ENCODE measurements around the gene TEX10.
A peak's percentile ranks its signal among the peaks of the same experiment; 100 is the strongest.
"Not testable (repeated sequence)": the region's sequence is repeated elsewhere in the genome, so short reads cannot be mapped to it uniquely, and the experiment has no call there.

The TEX10 gene

DNA sequence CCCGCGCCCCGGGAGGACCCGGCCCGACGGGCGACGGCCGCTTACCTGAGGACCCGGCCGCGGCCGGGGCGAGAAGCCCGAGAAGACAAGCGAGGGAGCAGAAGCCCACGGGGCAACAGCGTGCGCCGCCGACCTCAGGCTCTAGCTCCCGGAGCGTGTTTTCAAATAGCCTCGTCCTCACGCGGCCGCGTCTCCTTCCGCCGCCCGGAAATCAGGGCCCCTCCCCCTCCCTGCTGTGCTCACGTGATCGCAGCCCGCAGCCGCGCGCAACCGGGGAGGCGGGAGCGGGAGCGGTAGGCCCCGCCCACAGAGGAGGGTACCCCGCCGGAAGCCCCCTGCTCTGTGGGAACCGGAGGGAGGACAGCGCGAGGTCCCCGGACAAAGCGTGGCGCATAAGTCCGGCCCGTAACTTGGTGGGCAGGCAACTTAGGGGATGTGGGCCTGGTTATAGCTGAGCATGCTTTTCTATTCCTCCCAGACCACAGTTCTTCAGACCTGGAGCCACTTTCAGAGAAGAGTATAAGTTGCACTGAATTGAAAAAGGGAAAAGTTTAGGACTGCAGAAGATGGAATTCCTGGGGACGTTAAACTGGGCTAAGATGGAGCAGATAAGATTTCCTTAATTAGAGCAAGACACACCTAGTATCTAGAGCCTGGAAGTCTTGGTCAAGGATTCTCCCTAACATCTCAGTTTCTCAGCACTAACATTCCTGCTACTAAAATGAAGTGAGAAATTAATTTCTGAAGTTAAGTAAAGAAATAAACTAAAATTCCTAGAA, at the start of gene TEX10:
Gene TEX10 (minus strand): TSS at position 216 of the 779 bp plus-strand sequence. CDS start 3,579 bp downstream, outside the sequence.
- peak; percentile 83 for DNase-seq (ENCODE audit: low read depth)

DNA sequence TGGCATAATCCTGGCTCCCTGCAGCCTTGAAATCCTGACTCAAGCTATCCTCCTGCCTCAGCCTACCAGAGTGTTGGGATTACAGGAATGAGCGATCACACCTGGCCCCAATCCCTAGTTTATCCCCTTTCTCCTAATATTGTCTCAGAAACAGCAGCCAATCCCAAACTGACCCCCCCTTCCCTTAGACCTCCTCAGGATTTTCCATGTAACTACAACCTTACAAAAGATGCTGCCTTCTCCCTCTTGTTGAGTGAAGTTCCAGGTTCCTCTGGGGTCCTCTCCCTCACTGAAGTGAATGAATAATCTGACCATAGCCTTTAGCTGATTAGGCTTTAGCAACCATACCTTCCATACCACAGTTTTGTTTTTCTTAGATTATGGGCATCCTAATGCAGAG, 48.3 kb upstream of the TEX10 start:
- DNase-seq (ENCODE audit: low read depth) = no peak

DNA sequence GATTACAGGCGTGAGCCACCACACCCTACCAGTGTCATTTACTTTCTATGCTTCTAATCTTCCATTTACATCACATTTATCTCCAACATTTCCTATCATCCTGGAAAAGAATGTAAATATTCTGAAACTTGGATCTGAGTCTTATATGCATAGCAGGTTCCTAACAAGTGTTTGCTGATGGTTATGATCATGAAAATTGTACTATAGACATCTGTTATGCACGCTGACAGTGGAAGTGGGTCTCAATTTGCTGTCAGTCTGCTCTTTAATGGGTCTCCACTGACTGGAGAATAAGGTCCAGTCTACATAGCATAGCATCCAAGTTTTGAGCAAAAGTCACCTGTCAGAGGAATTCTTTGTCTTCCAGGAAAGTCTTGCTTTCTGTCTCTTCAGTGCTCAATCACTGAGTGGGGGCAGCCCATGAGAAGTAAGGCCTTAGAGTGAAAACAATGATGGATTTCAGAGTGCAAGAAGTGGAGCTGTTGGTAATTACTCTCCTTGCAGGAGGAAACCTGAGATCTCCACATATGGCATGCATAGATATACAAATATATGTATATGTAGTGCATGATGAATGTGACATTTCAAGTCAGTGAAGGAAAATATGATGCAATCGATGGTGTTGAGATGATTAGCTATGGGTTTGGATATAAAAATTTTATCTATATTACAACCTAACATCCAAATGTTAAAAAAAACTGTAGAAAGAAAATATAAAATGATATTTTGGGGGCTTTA, 45.0 kb upstream of the TEX10 start:
- no peak for DNase-seq (ENCODE audit: low read depth)

DNA sequence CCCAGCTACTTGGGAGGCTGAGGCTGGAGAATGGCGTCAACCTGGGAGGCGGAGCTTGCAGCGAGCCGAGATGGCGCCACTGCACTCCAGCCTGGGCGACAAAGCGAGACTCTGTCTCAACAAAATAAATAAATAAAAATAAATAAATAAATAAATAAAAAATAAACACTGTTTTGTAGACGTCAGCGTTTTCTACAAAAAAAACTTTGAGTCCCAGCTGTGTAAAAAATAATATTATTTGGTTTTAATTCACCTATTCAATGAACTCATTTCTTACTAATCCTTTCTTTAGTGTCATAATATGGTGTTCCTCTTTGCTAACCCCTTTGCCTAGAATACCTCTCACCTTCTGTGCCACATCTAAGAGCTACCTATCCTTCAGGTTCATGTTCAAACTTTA, 44.0 kb upstream of the TEX10 start:
- no peak for DNase-seq (ENCODE audit: low read depth)

DNA sequence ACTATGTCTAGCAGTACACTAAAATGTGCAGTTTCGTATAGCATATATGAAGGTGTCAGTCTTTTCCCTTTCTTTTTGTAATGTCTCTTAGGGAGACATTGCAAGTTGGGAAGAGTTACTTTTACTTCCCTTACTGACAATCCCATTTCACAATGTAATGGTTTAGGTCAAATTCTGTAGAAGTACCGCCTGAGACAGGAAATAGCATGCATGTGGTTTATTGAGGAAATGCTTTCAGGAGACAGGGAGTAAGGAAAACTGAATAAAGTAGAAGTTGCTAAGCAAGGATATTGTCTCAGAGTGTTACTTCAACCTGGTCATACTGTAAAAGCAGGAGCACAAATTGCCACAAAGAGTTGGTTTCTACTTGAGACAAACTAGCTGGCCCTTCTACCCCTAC, 42.1 kb upstream of the TEX10 start:
- DNase-seq (ENCODE audit: low read depth) = no peak

DNA sequence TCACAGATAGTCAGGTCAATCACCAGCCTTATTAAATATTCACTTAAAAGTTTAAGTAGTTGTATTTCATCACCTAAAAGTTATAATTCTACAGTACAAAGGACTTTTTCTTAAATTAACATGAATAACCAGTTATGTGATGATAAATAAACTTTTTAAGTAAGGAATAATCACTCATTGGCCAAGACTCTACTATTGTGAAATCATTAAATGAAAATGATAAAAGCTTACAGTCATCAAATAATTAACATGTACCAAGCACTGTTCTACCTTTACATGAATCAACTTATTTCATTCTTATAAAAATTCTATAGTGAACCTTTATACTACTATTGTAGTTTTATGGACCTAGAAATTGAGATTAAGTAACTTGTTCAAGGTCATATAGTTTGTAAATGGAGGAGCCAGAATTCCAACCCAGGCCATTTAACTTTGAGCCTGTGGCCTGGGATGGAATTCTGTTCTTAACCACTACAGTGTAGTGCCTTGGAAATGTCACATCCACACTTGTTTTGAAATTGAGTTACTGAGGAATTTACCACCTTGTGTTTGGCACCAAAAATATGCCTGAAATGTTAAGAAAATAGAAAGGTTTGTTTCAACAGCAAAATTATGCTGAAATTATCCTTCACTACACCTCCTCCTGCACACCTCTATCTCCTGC, 41.4 kb upstream of the TEX10 start:
- no peak for DNase-seq (ENCODE audit: low read depth)

DNA sequence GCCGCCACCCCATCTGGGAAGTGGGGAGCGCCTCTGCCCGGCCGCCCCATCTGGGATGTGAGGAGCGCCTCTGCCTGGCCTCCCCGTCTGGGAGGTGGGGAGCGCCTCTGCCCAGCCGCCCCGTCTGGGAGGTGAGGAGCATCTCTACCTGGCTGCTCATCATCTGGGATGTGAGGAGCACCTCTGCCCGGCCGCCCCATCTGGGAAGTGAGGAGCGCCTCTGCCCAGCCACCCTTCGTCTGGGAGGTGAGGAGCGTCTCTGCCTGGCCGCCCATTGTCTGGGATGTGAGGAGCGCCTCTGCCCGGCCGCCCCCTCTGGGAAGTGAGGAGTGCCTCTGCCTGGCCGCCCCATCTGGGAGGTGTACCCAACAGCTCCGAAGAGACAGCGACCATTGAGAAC, 40.2 kb upstream of the TEX10 start:
- not testable (repeated sequence) for DNase-seq (ENCODE audit: low read depth)

DNA sequence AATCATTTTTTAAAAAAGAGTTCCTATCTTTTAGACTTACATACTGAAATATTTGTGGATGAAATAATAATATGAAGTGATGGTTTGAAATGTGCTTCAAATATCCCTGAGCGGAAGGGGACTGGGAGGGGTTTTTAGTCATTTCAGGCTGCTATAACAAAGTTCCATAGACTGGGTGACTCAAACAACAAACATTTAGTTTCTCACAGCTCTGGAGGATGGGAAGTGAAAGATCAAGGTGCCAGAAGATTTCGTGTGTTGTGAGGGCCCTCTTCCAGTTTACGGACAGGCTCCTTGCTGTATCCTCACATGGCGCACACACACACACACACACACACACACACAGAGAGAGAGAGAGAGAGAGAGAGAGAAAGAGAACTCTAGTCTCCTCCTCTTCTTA, 27.1 kb upstream of the TEX10 start:
- DNase-seq (ENCODE audit: low read depth) = no peak

DNA sequence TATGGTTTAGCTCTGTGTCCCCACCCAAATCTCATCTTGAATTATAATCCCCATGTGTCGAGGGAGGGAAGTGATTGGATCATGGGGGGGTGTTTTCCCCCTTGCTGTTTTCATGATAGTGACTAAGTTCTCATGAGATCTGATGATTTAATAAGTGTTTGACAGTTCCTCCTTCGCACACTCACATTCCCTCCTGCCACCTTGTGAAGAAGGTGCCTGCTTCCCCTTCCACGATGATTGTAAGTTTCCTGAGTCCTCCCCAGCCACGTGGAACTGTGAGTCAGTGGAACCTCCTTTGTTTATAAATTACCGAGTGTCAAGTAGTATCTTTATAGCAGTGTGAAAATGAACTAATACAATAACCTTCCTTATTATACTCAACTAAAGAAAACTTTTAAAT, 24.3 kb upstream of the TEX10 start:
- no peak for DNase-seq (ENCODE audit: low read depth)

DNA sequence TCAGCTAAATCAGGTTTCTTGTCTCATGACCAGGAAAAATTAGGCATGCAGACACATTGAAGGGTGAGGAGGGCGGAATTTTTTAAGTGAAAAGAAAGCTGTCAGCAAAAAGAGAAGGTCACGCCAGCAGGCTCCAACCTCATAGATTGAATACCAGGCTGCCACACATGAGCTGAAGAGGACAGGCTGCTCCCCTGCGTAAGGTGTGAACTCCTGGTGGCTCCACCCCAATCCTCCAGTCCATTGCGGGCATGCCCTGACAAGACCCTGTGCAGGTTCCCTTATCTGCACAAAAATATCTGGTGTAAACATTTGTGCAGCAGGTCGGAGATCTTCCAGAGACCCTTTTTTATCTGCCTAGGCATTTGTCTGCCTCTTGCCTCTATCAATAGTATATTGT, 22.9 kb upstream of the TEX10 start:
- no peak for DNase-seq (ENCODE audit: low read depth)

DNA sequence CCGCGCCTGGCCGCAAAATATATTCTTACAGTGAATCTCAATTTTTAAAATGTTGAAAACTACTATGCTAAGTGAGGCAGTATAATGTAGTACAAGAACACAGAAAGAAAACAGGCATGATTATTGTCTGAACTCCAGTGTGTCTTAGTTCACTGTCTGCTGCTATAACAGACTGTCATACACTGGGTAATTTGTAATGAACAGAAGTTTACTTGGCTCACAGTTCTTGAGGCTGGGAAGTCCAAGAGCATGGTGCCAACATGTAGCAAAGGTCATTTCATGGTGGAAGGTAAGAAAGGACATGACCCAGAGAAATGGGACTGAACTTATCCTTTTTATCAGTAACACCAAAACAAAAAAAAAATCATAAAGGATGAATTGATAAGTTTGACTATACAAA, 19.9 kb upstream of the TEX10 start:
- no peak for DNase-seq (ENCODE audit: low read depth)

DNA sequence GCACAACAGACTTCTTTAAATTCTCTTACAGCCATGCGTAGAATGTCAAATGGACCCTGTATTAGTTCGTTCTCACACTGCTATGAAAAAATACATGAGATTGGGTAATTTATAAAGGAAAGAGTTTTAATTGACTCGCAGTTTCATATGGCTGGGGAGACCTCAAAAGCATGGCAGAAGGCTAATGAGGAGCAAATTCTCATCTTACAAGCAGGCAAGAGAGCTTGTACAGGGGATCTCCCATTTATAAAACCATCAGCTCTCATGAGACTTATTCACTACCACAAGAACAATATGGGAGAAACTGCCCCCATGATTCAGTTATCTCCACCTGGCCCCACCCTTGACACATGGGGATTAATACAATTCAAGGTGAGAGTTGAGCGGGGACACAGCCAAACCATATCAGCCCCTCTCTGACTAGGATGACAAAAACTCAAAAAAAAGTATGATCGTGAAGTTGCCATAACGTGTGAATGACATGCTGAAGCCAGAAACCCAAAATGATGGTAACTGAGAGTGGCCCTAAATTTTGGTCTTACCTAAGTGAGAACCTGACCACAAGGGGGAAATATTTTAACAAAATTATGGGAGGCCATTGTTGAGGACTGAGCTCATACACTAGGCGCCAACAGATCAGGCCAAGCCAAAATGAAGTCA, 17.5 kb upstream of the TEX10 start:
- no peak for DNase-seq (ENCODE audit: low read depth)

DNA sequence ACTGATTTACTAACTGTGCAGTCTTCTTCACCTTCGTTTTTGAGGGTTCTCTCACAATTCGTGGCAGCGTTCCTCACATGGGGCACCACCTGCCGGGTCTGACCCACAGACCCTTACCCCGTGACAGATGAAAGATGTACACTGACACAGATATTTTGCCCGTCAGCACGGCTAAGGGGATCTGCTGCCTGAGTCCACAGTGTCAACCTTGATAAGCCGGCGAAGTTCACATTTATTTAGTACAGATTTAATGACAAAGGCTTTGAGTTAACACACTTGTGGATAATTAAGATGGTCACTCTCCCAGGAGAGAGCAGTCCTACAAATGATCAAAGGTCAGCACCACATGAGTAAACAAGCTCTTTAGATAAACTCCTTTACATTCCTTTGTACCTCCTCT, 15.9 kb upstream of the TEX10 start:
- no peak for DNase-seq (ENCODE audit: low read depth)

DNA sequence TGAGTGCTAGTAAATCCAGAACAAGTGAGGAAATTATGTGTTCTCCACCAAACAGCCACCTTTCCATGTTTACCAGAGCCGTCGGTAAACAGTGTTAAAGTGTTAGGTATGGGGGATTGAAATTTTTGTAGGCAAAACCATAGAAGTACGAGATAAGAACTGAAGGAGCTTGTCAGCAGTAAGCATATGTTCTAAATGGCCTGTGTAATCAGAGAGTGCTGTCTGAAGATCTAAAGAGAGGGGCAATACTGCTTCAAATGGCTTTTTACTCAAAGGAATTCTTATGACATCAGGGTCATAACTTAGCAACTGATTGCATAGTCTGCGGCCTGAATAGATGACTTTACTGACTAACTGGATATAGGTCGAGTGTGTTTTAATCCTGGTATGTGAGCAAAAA, 13.4 kb upstream of the TEX10 start:
- no peak for DNase-seq (ENCODE audit: low read depth)

DNA sequence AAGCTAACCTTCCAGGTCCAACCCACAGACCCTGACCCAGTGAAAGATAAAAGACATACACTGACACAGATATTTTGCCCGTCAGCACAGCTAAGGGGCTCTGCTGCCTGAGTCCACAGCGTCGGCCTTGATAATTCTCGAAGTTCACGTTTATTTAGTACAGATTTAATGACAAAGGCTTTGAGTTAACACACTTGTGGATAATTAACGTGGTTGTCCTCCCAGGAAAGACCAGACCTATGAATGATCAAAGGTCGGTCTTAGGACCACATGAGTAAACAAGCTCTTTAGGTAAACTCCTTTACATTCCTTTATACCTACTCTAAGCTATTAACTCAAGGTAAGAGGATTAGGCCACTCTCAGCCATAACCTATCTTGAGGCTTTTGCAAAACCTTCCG, 11.3 kb upstream of the TEX10 start:
- no peak for DNase-seq (ENCODE audit: low read depth)

DNA sequence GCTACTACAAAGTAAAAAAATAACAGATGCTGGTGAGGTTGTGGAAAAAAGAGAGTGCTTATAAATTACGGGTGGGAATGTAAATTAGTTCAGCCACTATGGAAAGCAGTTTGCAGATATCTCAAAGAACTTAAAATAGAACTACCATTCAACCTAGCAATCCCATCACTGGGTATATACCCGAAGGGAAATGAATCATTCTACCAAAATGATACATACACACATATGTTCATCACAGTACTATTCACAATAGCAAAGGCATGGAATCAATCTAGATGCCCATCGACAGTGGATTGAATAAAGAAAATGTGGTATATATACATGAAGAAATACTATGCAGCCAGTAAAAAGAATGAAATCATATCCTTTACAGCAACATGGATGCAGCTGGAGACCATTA, 6.3 kb upstream of the TEX10 start:
- no peak for DNase-seq (ENCODE audit: low read depth)

DNA sequence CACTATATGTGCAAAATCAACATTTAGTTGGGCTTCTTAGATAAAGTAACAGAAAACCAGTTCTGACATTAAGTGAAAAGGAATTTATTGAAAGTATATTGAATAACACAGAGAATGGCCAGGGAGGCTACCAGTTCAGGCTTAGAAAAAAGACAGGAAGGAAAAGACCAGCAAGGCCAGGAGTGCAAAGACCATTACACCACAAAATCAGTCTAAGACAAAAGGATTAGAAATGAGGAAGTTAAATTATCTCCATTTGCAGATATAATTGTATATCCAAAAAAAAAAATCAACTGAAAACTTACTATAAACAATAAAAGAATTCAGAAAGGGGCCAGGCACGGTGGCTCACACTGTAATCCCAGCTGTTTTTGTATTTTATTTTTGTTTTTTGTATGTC, 4.8 kb upstream of the TEX10 start:
- DNase-seq (ENCODE audit: low read depth) = no peak

DNA sequence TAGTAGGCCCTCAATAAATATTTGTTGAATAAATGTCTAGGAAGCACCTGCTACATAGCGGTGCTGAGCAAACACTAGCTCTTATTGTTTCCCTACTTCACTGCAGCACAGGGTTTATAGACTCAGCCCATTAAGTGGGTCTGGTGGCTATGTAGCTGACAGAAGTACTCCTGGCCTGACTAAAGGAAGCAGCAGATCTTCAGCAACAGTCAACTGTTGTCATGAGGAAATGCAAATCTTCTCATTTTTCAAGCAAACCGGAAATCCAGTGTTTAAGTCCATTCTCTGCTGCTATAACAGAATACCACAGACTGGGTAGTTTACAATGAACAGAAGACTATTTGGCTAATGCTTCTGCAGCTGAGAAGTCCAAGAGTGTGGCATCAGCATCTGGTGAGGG, 2.8 kb upstream of the TEX10 start:
- no peak for DNase-seq (ENCODE audit: low read depth)

DNA sequence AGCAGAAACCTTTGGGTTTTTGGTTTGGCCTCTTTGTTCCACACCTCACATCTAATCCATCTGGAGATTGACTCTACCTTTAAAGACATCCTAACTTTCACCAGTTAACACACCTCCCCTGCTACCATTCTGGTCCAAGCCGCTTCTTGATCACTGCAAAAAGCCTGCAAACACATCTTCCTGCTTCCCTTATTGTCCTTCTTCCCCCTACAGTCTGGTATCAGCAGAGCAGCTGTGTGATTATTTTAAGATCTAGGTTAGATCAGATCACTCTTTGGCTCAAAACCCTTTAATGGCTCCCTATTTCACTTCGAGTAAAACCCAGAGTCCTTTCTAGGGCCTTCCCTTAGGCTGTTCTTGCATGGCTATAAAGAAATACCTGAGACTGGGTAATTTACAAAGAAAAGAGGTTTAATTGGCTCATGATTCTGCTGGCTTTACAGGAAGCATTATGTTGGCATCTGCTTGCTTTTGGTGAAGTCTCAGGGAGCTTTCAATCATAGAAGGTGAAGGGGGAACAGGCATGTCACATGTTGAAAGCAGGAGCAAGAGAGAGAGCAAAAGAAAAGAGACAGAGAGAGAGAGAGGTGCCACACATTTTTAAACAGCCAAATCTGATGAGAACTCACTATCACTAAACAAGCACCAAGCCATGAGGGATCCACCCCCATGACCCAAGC, 1.5 kb upstream of the TEX10 start:
- DNase-seq (ENCODE audit: low read depth) = no peak

DNA sequence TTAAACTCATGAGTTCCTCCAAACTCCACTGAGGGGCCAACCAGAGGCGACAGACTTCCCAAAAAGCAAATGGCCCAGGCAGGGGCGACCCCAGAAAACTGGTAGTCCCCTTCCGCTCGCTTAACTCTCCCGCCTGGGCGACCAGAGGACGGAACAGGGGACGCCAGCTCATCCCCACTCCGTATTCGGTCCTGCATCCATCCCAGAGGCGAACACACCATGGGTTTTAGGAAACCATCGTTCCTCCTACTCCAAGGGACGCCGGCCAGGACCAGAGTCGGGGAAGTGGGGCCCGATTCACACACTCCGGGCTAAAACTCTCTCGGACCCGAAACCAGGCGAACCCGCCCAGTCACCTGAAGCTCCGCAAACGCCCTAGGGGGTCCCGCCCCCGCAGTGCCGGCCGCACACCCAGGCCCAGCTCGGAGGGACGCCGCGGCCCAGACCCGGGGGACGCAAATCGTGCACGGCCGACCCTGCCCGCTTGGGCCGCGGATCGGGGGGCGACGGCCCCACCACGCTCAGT, 478 bp downstream of the TEX10 start:
- peak; percentile 3 for DNase-seq (ENCODE audit: low read depth)

DNA sequence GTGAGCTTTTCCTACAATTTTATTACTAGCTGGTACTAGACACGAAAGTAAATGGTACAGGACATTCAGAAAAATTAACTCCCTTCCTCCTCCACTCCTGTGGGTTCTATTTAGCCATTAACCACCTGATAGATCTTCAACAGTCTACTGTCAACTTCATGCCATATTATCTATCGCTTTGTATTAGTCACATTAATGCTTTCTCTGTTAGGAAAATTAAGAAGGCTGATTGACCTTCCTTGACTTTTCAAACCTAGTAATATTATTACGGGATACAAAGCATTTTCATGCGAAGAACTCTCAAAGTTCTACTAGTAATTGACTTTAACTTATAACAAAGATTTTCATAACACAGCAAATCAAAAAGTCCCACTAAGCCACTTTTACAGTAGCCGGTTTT, 1.2 kb downstream of the TEX10 start:
- DNase-seq (ENCODE audit: low read depth) = no peak

DNA sequence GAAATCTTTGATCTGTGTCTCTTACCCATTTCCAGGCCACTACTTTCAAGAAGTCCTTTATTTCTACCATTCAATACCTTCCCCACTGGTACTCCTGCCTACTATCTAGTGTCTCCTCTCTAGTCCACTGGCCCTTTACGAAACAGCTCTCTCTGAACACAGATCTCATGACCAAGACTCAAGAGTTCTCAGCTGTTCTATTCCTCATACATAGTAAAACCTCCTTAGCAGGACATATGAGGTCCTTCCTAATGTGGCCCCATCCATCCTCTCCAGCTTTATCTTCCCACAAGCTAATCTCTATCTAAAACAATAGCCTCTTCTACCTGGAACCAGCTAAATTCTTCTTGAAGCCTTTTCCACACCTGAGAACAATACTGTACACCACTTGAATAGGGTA, 2.6 kb downstream of the TEX10 start:
- DNase-seq (ENCODE audit: low read depth) = no peak

Data from activated T-cell treated with anti-CD3 and anti-CD28 coated beads for 1 hour (primary cell).